ENCODE measurements around the gene SKIC2.
"Not testable (repeated sequence)": the region's sequence is repeated elsewhere in the genome, so short reads cannot be mapped to it uniquely, and the experiment has no call there.

The SKIC2 gene

DNA sequence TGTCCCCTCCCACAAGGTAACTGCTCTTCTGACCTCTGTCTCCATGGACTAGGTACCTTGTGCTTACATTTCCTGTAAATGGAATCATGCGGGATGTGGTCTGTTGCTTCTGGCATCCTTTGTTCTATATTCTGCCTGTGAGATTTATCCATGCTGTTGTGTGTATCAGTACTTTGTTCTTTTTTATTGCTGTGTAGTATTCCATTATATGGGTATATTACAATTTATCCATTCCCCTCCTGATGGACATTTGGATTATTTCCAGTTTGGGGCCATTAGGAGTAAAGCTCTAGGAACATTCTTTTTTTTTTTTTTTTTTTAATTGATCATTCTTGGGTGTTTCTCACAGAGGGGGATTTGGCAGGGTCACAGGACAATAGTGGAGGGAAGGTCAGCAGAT, 28.0 kb upstream of the SKIC2 start:
- no peak overlapping the region for H3K4me3 ChIP-seq (replicated peaks; ENCODE audit: low read depth, low read length)
- no peak for DNase-seq (ENCODE audit: extremely low read depth, low read depth)
- TF ChIP-seq, protein P1, sequence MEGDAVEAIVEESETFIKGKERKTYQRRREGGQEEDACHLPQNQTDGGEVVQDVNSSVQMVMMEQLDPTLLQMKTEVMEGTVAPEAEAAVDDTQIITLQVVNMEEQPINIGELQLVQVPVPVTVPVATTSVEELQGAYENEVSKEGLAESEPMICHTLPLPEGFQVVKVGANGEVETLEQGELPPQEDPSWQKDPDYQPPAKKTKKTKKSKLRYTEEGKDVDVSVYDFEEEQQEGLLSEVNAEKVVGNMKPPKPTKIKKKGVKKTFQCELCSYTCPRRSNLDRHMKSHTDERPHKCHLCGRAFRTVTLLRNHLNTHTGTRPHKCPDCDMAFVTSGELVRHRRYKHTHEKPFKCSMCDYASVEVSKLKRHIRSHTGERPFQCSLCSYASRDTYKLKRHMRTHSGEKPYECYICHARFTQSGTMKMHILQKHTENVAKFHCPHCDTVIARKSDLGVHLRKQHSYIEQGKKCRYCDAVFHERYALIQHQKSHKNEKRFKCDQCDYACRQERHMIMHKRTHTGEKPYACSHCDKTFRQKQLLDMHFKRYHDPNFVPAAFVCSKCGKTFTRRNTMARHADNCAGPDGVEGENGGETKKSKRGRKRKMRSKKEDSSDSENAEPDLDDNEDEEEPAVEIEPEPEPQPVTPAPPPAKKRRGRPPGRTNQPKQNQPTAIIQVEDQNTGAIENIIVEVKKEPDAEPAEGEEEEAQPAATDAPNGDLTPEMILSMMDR (IDR thresholded peaks at IDR 0.05; ENCODE audit: low read depth, low read length, missing control alignments), result no peak

DNA sequence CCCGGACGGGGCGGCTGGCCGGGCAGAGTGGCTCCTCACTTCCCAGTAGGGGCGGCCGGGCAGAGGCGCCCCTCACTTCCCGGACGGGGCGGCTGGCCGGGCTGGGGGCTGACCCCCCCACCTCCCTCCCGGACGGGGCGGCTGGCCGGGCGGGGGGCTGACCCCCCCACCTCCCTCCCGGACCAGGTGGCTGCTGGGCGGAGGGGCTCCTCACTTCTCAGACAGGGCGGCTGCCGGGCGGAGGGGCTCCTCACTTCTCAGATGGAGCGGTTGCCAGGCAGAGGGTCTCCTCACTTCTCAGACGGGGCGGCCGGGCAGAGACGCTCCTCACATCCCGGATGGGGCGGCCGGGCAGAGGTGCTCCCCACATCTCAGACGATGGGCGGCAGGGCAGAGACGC, 26.8 kb upstream of the SKIC2 start:
- not testable (repeated sequence) for H3K4me3 ChIP-seq (replicated peaks; ENCODE audit: low read depth, low read length); DNase-seq (ENCODE audit: extremely low read depth, low read depth)

DNA sequence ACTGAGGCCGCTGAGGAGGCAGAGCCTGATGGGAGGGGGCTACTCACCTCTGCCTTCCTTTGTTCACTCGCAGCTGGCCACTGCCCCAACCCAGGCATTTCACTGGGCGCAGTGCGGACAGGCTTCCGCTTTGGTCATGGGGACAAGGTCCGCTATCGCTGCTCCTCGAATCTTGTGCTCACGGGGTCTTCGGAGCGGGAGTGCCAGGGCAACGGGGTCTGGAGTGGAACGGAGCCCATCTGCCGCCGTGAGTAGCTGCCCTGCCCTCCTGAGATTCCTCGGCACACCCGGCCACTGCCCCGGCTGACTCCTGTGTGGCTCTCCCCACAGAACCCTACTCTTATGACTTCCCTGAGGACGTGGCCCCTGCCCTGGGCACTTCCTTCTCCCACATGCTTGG, 25.4 kb upstream of the SKIC2 start:
- no peak for DNase-seq (ENCODE audit: extremely low read depth, low read depth)
- H3K4me3 ChIP-seq (replicated peaks; ENCODE audit: low read depth, low read length), result no peak overlapping the region
- TF ChIP-seq, protein P1 (IDR thresholded peaks at IDR 0.05; ENCODE audit: low read depth, low read length, missing control alignments), result no peak

DNA sequence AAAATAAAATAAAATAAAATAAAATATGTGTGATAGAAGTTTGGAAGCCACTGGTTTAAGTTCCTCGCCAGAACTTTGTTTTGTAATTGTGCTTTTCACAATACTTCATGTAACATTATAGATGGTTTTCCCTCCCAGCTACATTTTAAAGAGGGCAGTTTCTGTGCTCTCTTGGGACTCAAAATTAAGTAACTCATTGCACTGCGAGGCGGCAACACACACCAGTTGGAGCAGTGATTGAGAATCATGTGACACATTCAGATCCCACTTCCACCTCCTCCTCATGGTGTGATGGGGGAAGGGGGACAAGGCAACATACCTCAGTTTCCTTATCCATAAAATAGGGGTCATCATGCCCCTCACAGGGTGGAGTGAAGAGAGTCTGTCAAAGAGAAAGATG, 24.0 kb upstream of the SKIC2 start:
- DNase-seq (ENCODE audit: extremely low read depth, low read depth), result no peak
- no peak overlapping the region for H3K4me3 ChIP-seq (replicated peaks; ENCODE audit: low read depth, low read length)
- TF ChIP-seq, protein P1 (IDR thresholded peaks at IDR 0.05; ENCODE audit: low read depth, low read length, missing control alignments), result no peak

DNA sequence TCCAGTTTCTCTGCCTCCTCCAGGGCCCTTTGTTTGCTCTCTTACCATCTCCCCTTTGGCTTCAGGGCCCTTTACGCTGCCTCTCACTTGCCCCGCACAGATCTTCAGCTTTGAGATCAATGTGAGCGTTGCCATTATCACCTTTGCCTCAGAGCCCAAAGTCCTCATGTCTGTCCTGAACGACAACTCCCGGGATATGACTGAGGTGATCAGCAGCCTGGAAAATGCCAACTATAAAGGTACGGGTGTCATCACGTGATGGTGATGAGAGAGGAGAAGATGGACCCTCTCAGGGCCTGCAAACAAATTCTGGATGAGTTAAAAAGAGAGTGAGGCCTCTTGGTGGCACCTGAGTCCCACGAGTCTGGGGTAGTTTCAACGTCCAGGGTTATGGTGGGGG, 23.2 kb upstream of the SKIC2 start:
- no peak overlapping the region for H3K4me3 ChIP-seq (replicated peaks; ENCODE audit: low read depth, low read length)
- no peak for DNase-seq (ENCODE audit: extremely low read depth, low read depth)
- TF ChIP-seq, protein P1 (IDR thresholded peaks at IDR 0.05; ENCODE audit: low read depth, low read length, missing control alignments), result no peak

DNA sequence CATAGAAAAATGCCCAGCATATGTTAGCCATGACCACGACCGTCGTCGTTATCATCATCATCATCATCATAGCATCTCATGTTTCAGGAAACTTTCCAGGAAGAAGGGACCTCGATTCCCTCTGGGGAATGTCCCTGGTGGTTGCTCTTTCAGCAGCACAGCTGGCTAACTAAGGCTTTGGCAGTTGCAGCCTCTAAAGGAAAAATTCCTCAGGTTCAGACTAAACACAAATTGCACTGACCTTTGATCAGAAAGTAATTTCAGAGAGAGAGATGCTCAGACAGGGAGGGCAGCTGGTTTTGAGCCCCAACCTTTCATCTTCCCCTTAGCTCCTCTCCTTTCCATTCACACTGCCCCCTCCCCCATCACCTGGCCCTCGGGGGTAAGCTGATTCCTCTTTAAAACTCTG, 18.7 kb upstream of the SKIC2 start:
- no peak overlapping the region for H3K4me3 ChIP-seq (replicated peaks; ENCODE audit: low read depth, low read length)
- TF ChIP-seq, protein P1 (IDR thresholded peaks at IDR 0.05; ENCODE audit: low read depth, low read length, missing control alignments), result peak; percentile 6
- DNase-seq (ENCODE audit: extremely low read depth, low read depth), result peak; percentile 36

- TF ChIP-seq, protein P1 (IDR thresholded peaks at IDR 0.05; ENCODE audit: low read depth, low read length, missing control alignments), result no peak
- H3K4me3 ChIP-seq (replicated peaks; ENCODE audit: low read depth, low read length), result no peak overlapping the region
- no peak for DNase-seq (ENCODE audit: extremely low read depth, low read depth)
Measured at GRCh38 chr6:31943742-31944141, 15.2 kb upstream of the SKIC2 start.
